CD4-positive, alpha-beta T cell treated with Interleukin-6 at 100 ng/mL for 8 hours (primary cell): Measurements from ENCODE around the gene PRDX2.

Experiments used
- DNase-seq: peaks from one replicate; pipeline ENCODE4 v3.0.0-alpha.2; 2020; ENCODE audit warnings: mixed read lengths, low spot score

Gene PRDX2

DNA sequence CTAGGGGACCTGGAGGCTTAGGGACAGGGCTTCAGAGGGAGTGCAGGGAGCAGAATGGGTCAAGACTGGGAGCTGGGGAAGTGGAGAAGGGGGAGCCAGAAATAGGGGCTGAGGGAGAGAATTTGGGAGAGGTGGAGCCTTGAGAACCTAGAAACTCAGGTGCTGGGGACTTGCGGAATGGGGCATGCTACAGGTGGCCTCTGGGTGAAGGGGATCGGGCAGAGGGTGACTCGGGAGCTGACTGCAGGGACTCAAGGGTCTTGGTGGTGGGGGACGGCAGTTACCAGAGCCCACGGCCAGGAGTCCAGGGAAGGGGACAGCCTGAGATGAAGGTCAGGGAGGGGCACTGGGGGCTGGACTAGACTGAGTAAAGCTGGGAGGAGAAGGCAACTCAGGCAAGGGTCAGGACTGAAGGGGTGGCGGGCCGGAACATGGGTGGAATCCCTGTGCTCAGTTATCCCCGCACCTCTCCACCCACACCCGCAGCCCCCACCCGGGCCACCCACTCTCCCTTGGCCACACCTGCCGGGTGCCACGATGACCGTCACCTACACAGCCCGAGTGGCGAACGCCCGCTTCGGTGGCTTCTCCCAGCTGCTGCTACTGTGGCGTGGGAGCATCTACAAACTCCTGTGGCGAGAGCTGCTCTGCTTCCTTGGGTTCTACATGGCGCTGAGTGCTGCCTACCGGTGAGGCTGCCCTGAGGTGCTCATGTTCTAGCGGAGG is 49.4 kb downstream of the PRDX2 start:
- no peak for DNase-seq

GRCh38 chr19:12751635-12752034 is 50.0 kb downstream of the PRDX2 start, which contains the start of gene BEST2:
Gene BEST2, plus strand, starts transcription at chr19:12751791. Its CDS starts 802 bp downstream, at chr19:12752593.
- DNase-seq = no peak

DNA sequence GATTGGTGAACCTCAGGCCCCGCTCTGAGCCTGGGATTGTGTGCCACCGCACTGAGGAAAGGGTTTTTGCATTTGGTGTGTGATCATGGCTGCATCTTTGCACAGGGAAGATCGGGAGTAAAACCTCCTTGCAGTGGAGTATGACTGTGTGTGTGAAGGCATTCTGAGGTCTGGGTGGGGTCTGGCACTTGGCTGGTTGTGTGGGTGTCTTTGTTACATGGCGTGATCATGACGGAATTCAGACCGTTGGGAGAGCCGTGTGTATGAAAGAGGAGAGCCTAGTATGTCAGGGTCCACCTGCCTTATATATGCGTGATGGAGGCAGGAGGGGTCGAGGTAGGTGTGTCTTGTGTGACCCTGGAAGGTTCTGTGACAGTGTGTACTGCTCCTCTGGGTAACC is 50.7 kb downstream of the PRDX2 start:
- no peak for DNase-seq

GRCh38 chr19:12749938-12750521 is 51.6 kb downstream of the PRDX2 start:
- DNase-seq = no peak

DNA sequence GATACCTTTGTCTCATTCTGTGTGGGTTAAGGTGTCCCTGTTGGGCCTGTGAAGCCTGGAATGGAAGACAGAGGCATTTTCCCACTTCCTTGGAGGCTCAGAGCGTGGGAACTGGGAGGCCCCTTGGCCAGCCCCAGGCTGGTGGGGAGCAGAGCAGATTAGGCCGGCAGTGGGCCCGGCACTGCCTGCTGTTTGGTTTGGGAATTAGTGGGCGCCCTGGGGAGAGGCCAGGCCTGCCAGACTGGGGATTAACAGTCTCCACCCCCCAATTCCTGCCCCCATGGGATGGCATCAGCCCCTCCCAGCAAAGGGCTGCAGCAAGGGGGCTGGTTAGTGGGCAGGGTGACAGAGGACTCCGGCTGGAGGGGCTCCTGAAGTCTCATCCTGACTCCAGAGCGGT is 53.1 kb downstream of the PRDX2 start:
- DNase-seq = no peak
